SU-DHL-6 (cell line): ENCODE results near the gene MEN1.
A peak's percentile ranks its signal among the peaks of the same experiment; 100 is the strongest.

ENCODE experiments used
- H2AFZ ChIP-seq: fragments of 200-600 bp; sonication (generic); 2 replicates; pipeline ENCODE4 v1.6.1; 2014; ENCODE audit warnings: low read depth, mild to moderate bottlenecking, moderate library complexity, mixed read lengths, antibody characterized with exemption, low read length; ENCODE audit not compliant: severe bottlenecking
- H3F3A ChIP-seq: fragments of 200-600 bp; shearing (Covaris generic); 2 replicates; pipeline ENCODE4 v1.6.0; 2016; ENCODE audit warnings: antibody characterized with exemption, mild to moderate bottlenecking; ENCODE audit not compliant: insufficient read depth
- H3K27ac ChIP-seq: fragments of 200-600 bp; sonication (generic); 2 replicates; pipeline ENCODE4 v1.5.1; 2016; ENCODE audit warnings: low read depth, mild to moderate bottlenecking, low read length, moderate library complexity, mixed read lengths
- H3K27me3 ChIP-seq: fragments of 200-600 bp; sonication (generic), shearing (Covaris generic); 2 replicates; pipeline ENCODE4 v1.6.0; 2014; ENCODE audit warnings: mild to moderate bottlenecking, low read length
- H3K36me3 ChIP-seq: fragments of 200-600 bp; sonication (generic); 2 replicates; pipeline ENCODE4 v1.6.1; 2014; ENCODE audit warnings: mild to moderate bottlenecking, low read length, mixed read lengths
- H3K4me2 ChIP-seq: fragments of 300-600, 200-600 bp; shearing (Covaris generic), sonication (generic); 2 replicates; pipeline ENCODE4 v1.6.0; 2014; ENCODE audit warnings: low read length, low read depth, mild to moderate bottlenecking; ENCODE audit not compliant: poor library complexity, severe bottlenecking
- H3K4me3 ChIP-seq: fragments of 200-600 bp; sonication (generic); 2 replicates; pipeline ENCODE4 v1.5.1; 2014; ENCODE audit warnings: antibody characterized with exemption, low read length, mild to moderate bottlenecking, mixed read lengths; ENCODE audit not compliant: insufficient read depth, poor library complexity, severe bottlenecking
- H3K79me2 ChIP-seq: fragments of 200-600 bp; sonication (generic); 2 replicates; pipeline ENCODE4 v1.6.1; 2014; ENCODE audit warnings: mild to moderate bottlenecking, low read length, moderate library complexity; ENCODE audit not compliant: insufficient read depth
- H3K9ac ChIP-seq: fragments of 200-600 bp; sonication (generic); 2 replicates; pipeline ENCODE4 v1.7.0; 2014; ENCODE audit warnings: mild to moderate bottlenecking, low read length
- H3K9me2 ChIP-seq: fragments of 200-600 bp; sonication (generic); replicated peaks from 2 replicates; pipeline ENCODE4 v1.6.1; 2014; ENCODE audit warnings: low read length; ENCODE audit not compliant: insufficient read depth
- H3K9me3 ChIP-seq: fragments of 200-600 bp; sonication (generic); 2 replicates; pipeline ENCODE4 v1.6.1; 2014; ENCODE audit warnings: low read length, mixed read lengths; ENCODE audit not compliant: insufficient read depth
- H4K20me1 ChIP-seq: fragments of 200-600 bp; sonication (generic); 2 replicates; pipeline ENCODE4 v1.6.1; 2014; ENCODE audit warnings: low read depth, mild to moderate bottlenecking, antibody characterized with exemption, low read length, moderate library complexity, mixed read lengths
- CTCF ChIP-seq: fragments of 200-600 bp; sonication (generic); IDR thresholded peaks from one replicate; pipeline ENCODE4 v1.5.1; 2017; ENCODE audit warnings: antibody characterized with exemption, mild to moderate bottlenecking, low read length, moderate library complexity; ENCODE audit not compliant: insufficient read depth, poor library complexity, severe bottlenecking
- EZH2phosphoT487 ChIP-seq: fragments of 200-600 bp; sonication (generic), shearing (Covaris generic); conservative IDR thresholded peaks from 2 replicates; pipeline ENCODE4 v1.6.1; 2018; ENCODE audit warnings: mild to moderate bottlenecking, antibody characterized with exemption, low read length, moderate library complexity, mixed read lengths

The MEN1 gene

GRCh38 chr11:64852804-64853509, 42.6 kb upstream of the MEN1 start:
- H3F3A ChIP-seq = peaks cover 64% of the 10 kb centered on the region
- H3K27ac ChIP-seq = peak overlapping the region; percentile 100
- H2AFZ ChIP-seq = no peak overlapping the region
- H3K4me3 ChIP-seq = peak overlapping the region; percentile 20
- H3K9me3 ChIP-seq = no peaks in the 10 kb centered on the region
- peak overlapping the region; percentile 67 for H3K9ac ChIP-seq
- no peaks in the 10 kb centered on the region for H3K9me2 ChIP-seq
- peaks cover 12% of the 10 kb centered on the region; the same call in 1 of the 2 replicates for H3K79me2 ChIP-seq
- H3K4me2 ChIP-seq = peak overlapping the region; percentile 94
- H3K27me3 ChIP-seq = no peaks in the 10 kb centered on the region
- H4K20me1 ChIP-seq = no peaks in the 10 kb centered on the region
- TF ChIP-seq CTCF = no peak
- TF ChIP-seq EZH2phosphoT487 = no peak
- peaks cover 3% of the 10 kb centered on the region; the same call in 1 of the 2 replicates for H3K36me3 ChIP-seq

- Histone ChIP-seq H3K27me3 (no peaks in the 10 kb centered on the region), H3K9me2 (no peaks in the 10 kb centered on the region), H3K36me3 (peaks cover 3% of the 10 kb centered on the region; the same call in 1 of the 2 replicates), H3K9me3 (no peaks in the 10 kb centered on the region), H3K9ac (peak overlapping the region; percentile 67), H4K20me1 (no peaks in the 10 kb centered on the region), H3K4me2 (peak overlapping the region; percentile 94), H3F3A (peaks cover 71% of the 10 kb centered on the region), H3K27ac (peak overlapping the region; percentile 100), H3K79me2 (peaks cover 5% of the 10 kb centered on the region; the same call in 1 of the 2 replicates), H3K4me3 (peak overlapping the region; percentile 25), H2AFZ (no peak overlapping the region)
- TF ChIP-seq EZH2phosphoT487 = no peak
- TF ChIP-seq CTCF = no peak
These were observed 41.5 kb upstream of the MEN1 start for GRCh38 chr11:64851831-64852351.

GRCh38 chr11:64850979-64851567, 40.7 kb upstream of the MEN1 start:
- peaks cover 71% of the 10 kb centered on the region for H3F3A ChIP-seq
- H3K9ac ChIP-seq = peak overlapping the region; percentile 67
- no peaks in the 10 kb centered on the region for H3K9me2 ChIP-seq
- H3K27me3 ChIP-seq = no peaks in the 10 kb centered on the region
- H3K27ac ChIP-seq = peak overlapping the region; percentile 100
- no peaks in the 10 kb centered on the region for H3K9me3 ChIP-seq
- H3K4me2 ChIP-seq = peak overlapping the region; percentile 94
- no peaks in the 10 kb centered on the region for H4K20me1 ChIP-seq
- H3K79me2 ChIP-seq = no peaks in the 10 kb centered on the region
- H3K4me3 ChIP-seq = peak overlapping the region; percentile 25
- H3K36me3 ChIP-seq = peaks cover 3% of the 10 kb centered on the region; the same call in 1 of the 2 replicates
- H2AFZ ChIP-seq = no peak overlapping the region
- TF ChIP-seq CTCF (no peak), EZH2phosphoT487 (no peak)
